Skeletal muscle cell (primary cell): ENCODE results near the gene CEL.

Experiments
- DNase-seq: peaks from one replicate; pipeline ENCODE4 v3.0.0-alpha.2; 2010; ENCODE audit warnings: low read depth
- H3K4me3 ChIP-seq: 2 replicates; pipeline ENCODE4 v1.5.1; 2011; ENCODE audit warnings: low read depth, mild to moderate bottlenecking, control low read depth, low read length, moderate library complexity

Gene CEL

GRCh38 chr9:133045132-133045531 is 16.6 kb upstream of the CEL start:
- DNase-seq, result no peak
- H3K4me3 ChIP-seq, result no peak overlapping the region

GRCh38 chr9:133046196-133046899 is 15.4 kb upstream of the CEL start:
- H3K4me3 ChIP-seq, result no peak overlapping the region
- no peak for DNase-seq

GRCh38 chr9:133046900-133047295 is 14.9 kb upstream of the CEL start:
- H3K4me3 ChIP-seq, result no peak overlapping the region
- no peak for DNase-seq

GRCh38 chr9:133048595-133048994 is 13.2 kb upstream of the CEL start:
- no peak for DNase-seq
- no peak overlapping the region for H3K4me3 ChIP-seq

- H3K4me3 ChIP-seq, result no peak overlapping the region
- no peak for DNase-seq
Measured at GRCh38 chr9:133049043-133049442, 12.7 kb upstream of the CEL start.

- H3K4me3 ChIP-seq, result no peak overlapping the region
- peak; percentile 56 for DNase-seq
Measured at GRCh38 chr9:133050142-133050541, 11.6 kb upstream of the CEL start.

- no peak overlapping the region for H3K4me3 ChIP-seq
- DNase-seq, result no peak
Measured at GRCh38 chr9:133050781-133051180, 11.0 kb upstream of the CEL start.

- DNase-seq, result no peak
- H3K4me3 ChIP-seq, result no peak overlapping the region
Measured at GRCh38 chr9:133051281-133051900, 10.4 kb upstream of the CEL start.

- H3K4me3 ChIP-seq, result no peak overlapping the region
- no peak for DNase-seq
Measured at GRCh38 chr9:133051966-133052539, 9.7 kb upstream of the CEL start.

- H3K4me3 ChIP-seq, result no peak overlapping the region
Measured at GRCh38 chr9:133054194-133054890, 7.4 kb upstream of the CEL start.

GRCh38 chr9:133054966-133055365 is 6.8 kb upstream of the CEL start:
- H3K4me3 ChIP-seq, result no peak overlapping the region
- DNase-seq, result peak; percentile 53

More at GRCh38 chr9:133054194-133054890, 7.4 kb upstream of the CEL start:
- no peak for DNase-seq

GRCh38 chr9:133055788-133056420 is 5.9 kb upstream of the CEL start:
- no peak for DNase-seq
- no peak overlapping the region for H3K4me3 ChIP-seq

- H3K4me3 ChIP-seq, result no peak overlapping the region
- no peak for DNase-seq
Measured at GRCh38 chr9:133056533-133056932, 5.2 kb upstream of the CEL start.

- no peak overlapping the region for H3K4me3 ChIP-seq
- DNase-seq, result no peak
Measured at GRCh38 chr9:133057006-133057405, 4.8 kb upstream of the CEL start.

- no peak for DNase-seq
- no peak overlapping the region for H3K4me3 ChIP-seq
Measured at GRCh38 chr9:133057553-133057952, 4.2 kb upstream of the CEL start.

GRCh38 chr9:133058071-133058470 is 3.7 kb upstream of the CEL start:
- no peak for DNase-seq
- no peak overlapping the region for H3K4me3 ChIP-seq

GRCh38 chr9:133058550-133059320 is 3.0 kb upstream of the CEL start:
- DNase-seq, result no peak
- H3K4me3 ChIP-seq, result no peak overlapping the region

- no peak for DNase-seq
- H3K4me3 ChIP-seq, result no peak overlapping the region
Measured at GRCh38 chr9:133059623-133060022, 2.2 kb upstream of the CEL start.

- DNase-seq, result no peak
- no peak overlapping the region for H3K4me3 ChIP-seq
Measured at GRCh38 chr9:133060417-133060841, 1.4 kb upstream of the CEL start.
